Measurements from ENCODE around the gene NDC80. TPM values are rescaled to one million over a fixed set of nuclear protein-coding genes. Genes with fewer than 3 reads are reported as not detected.

NDC80 gene
- total and polyA plus RNA-seq, 4 donors, result 0.29 to 2.4 (median 1.6) TPM

DNA sequence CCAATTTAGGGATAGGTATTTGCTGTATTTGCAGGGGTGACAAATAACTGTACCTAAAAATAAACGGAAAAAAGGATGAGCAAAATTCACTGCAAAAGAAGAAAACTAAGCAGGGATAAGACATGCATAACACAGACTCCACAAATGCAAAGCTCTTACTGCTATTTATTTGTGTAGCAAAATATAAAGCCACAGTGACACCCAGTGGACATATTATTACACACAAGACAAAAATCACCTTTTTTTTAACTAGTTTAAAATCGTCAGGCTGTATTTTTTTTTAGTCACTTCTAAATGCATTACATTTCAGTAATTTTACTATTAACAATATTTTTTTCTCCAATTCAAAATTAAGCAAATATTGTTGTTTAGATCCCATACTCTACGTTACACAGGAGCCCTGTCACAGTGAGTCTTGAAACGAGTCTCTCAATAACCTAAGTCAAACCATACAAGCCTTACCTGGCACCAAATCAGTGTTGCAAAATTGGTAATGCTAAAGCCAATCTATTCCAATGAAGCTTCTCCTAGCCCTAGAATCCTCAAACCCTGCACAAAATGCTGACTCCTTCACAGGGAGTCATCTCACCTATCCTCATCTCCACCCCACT lies 23.8 kb upstream of the NDC80 start:
- Histone ChIP-seq H3K27ac (ENCODE audit: low read depth in 1 of 2, low read length in 2 of 2) (no peak overlapping the region), H3K36me3 (ENCODE audit: control insufficient read depth in 1 of 2, insufficient read depth in 2 of 2, low read length in 1 of 2) (no peaks in the 10 kb centered on the region), H3K27me3 (ENCODE audit: control insufficient read depth in 1 of 2, insufficient read depth in 2 of 2, low read length in 1 of 2) (no peaks in the 10 kb centered on the region), H3K4me3 (ENCODE audit: low read length in 2 of 2) (no peak overlapping the region), H3K4me1 (ENCODE audit: control insufficient read depth in 1 of 2, insufficient read depth in 2 of 2, low read length in 2 of 2) (no peaks in the 10 kb centered on the region), H3K9me3 (ENCODE audit: control insufficient read depth, low read length) (no peaks in the 10 kb centered on the region)
- ATAC-seq (ENCODE audit: low FRiP score) (no peak), DNase-seq (no peak)
- intact Hi-C loops (cut with DNase I), result loop anchor here (5.0 to 10.0 kb wide), 4 partner anchors 443 to 1683 kb away; no protein-coding TSS in a partner anchor
- WGBS, 2 donors, result 39 to 48% methylated on average over 4 of the region's 4 CpGs

DNA sequence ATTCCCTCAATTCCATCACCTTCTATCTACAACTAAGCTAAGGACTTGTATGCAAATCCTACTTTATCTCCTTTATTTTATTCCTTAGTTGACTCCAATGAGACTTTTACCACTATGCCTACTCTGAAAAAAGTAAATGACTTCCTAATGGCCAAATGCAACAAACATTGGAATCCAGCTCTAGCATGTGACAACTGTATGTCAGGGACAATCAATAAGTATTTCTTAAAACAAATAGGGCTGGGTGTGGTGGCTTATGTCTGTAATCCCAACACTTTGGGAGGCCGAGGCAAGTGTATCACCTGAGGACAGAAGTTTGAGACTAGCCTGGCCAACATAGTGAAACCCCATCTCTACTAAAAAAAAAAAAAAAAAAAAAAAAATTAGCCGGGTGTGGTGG lies 21.9 kb upstream of the NDC80 start:
- intact Hi-C loops (cut with DNase I), result loop anchor here (5.0 to 10.0 kb wide), 4 partner anchors 445 to 1685 kb away; no protein-coding TSS in a partner anchor
- no peaks in the 10 kb centered on the region for H3K27me3 ChIP-seq (ENCODE audit: control insufficient read depth in 1 of 2, insufficient read depth in 2 of 2, low read length in 1 of 2)
- H3K27ac ChIP-seq (ENCODE audit: low read depth in 1 of 2, low read length in 2 of 2), result no peak overlapping the region
- no peak for DNase-seq
- H3K4me1 ChIP-seq (ENCODE audit: control insufficient read depth in 1 of 2, insufficient read depth in 2 of 2, low read length in 2 of 2), result no peaks in the 10 kb centered on the region
- 88 to 98% methylated on average over 2 of the region's 2 CpGs for WGBS, 2 donors
- H3K9me3 ChIP-seq (ENCODE audit: control insufficient read depth, low read length), result no peaks in the 10 kb centered on the region
- ATAC-seq (ENCODE audit: low FRiP score), result no peak
- H3K4me3 ChIP-seq (ENCODE audit: low read length in 2 of 2), result no peak overlapping the region
- H3K36me3 ChIP-seq (ENCODE audit: control insufficient read depth in 1 of 2, insufficient read depth in 2 of 2, low read length in 1 of 2), result no peaks in the 10 kb centered on the region

DNA sequence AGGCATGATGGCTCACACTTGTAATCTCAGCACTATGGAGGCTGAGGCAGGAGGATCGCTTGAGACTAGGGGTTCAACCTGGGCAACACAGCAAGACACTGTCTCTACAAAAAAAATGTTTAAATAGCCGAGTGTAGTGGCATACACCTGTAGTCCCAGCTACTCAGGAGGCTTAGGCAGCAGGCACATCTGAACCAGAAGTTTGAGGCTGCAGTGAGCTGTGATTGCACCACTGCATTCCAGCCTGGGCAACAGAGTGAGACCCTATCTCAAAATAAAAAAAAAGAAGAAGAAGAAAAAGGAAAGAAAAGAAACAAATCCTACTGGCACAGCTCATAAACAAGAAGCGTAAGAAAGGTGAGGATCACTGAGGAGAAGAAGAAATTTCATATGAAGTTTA lies 19.9 kb upstream of the NDC80 start:
- no peaks in the 10 kb centered on the region for H3K27me3 ChIP-seq (ENCODE audit: control insufficient read depth in 1 of 2, insufficient read depth in 2 of 2, low read length in 1 of 2)
- 81 to 97% methylated on average over 3 of the region's 3 CpGs for WGBS, 2 donors
- no peak for ATAC-seq (ENCODE audit: low FRiP score)

DNA sequence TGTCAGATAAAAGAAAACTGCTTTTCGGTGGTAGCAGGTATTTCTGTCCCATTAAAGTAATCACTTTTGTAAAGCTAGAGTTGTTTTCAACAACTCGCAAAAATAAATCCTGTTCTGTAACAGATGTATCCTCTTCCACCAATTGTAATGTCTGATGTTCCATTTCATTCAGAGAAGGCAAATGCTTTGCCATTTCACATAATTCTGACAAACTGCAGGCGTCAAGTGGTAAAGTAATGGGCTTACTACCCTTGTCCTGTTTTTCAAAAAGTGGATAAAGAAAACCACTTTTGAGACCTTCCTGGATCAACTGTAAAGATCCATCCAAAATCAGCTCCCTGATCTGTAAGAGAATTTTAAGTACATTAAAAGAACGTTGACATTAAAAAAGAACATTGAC lies 16.7 kb upstream of the NDC80 start:
- 94 to 96% methylated on average over 4 of the region's 4 CpGs for WGBS, 2 donors
- intact Hi-C loops (cut with DNase I), result no loop called here
- Histone ChIP-seq H3K4me3 (ENCODE audit: low read length in 2 of 2) (no peak overlapping the region), H3K27me3 (ENCODE audit: control insufficient read depth in 1 of 2, insufficient read depth in 2 of 2, low read length in 1 of 2) (no peaks in the 10 kb centered on the region), H3K4me1 (ENCODE audit: control insufficient read depth in 1 of 2, insufficient read depth in 2 of 2, low read length in 2 of 2) (no peaks in the 10 kb centered on the region), H3K27ac (ENCODE audit: low read depth in 1 of 2, low read length in 2 of 2) (no peak overlapping the region), H3K36me3 (ENCODE audit: control insufficient read depth in 1 of 2, insufficient read depth in 2 of 2, low read length in 1 of 2) (no peaks in the 10 kb centered on the region), H3K9me3 (ENCODE audit: control insufficient read depth, low read length) (no peaks in the 10 kb centered on the region)
- no peak for ATAC-seq (ENCODE audit: low FRiP score)
- DNase-seq, result no peak

More for the DNA sequence above, 19.9 kb upstream of the NDC80 start:
- Histone ChIP-seq H3K27ac (ENCODE audit: low read depth in 1 of 2, low read length in 2 of 2) (no peak overlapping the region), H3K36me3 (ENCODE audit: control insufficient read depth in 1 of 2, insufficient read depth in 2 of 2, low read length in 1 of 2) (no peaks in the 10 kb centered on the region), H3K4me1 (ENCODE audit: control insufficient read depth in 1 of 2, insufficient read depth in 2 of 2, low read length in 2 of 2) (no peaks in the 10 kb centered on the region), H3K4me3 (ENCODE audit: low read length in 2 of 2) (no peak overlapping the region), H3K9me3 (ENCODE audit: control insufficient read depth, low read length) (no peaks in the 10 kb centered on the region)
- intact Hi-C loops (cut with DNase I), result no loop called here
- DNase-seq, result no peak

DNA sequence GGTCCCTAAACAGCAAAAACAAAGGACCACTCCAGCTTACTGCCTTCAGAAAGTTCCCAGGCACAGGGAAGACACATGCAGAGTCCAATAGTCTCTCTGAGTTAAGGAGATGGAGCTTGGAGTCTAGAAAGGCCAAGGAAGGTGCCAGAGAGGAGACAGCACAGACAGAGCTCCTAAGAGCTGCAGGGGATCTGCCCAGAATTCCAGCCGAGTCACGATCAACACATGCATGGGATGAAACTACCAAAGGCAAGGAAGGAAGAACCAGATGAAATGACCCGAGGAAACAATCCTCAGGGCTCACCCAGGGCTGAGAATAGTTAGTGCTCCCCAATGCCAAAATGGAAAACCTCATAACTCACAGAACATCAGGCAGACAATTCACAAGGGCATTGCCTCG lies 15.5 kb upstream of the NDC80 start:
- Histone ChIP-seq H3K9me3 (ENCODE audit: control insufficient read depth, low read length) (no peaks in the 10 kb centered on the region), H3K36me3 (ENCODE audit: control insufficient read depth in 1 of 2, insufficient read depth in 2 of 2, low read length in 1 of 2) (no peaks in the 10 kb centered on the region), H3K27ac (ENCODE audit: low read depth in 1 of 2, low read length in 2 of 2) (no peak overlapping the region), H3K4me3 (ENCODE audit: low read length in 2 of 2) (no peak overlapping the region), H3K27me3 (ENCODE audit: control insufficient read depth in 1 of 2, insufficient read depth in 2 of 2, low read length in 1 of 2) (no peaks in the 10 kb centered on the region), H3K4me1 (ENCODE audit: control insufficient read depth in 1 of 2, insufficient read depth in 2 of 2, low read length in 2 of 2) (no peaks in the 10 kb centered on the region)
- intact Hi-C loops (cut with DNase I), result no loop called here
- 75 to 84% methylated on average over 4 of the region's 4 CpGs for WGBS, 2 donors
- DNase-seq, result no peak
- ATAC-seq (ENCODE audit: low FRiP score), result no peak

DNA sequence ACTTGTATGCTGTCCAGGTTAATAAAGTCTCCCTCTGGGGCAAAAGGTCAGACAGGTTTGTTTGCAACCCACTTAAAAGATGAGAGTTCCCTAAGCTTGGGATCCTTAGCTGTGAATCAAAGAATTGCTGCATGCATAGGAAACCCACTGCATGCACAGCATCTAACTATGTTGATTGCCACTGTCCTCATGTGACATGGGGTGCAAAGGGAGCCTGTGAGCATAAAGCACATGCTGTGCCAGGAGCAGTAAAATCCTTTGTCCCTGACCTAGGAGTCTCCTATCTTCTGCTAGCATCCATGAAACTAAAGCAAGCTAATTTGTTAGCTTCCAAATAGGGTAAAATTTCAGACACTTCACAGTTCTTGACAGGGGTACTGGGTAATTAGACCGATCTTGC lies 13.8 kb upstream of the NDC80 start:
- DNase-seq (no peak), ATAC-seq (ENCODE audit: low FRiP score) (no peak)
- WGBS, 2 donors, result 50 to 65% methylated on average over 1 of the region's 1 CpG
- intact Hi-C loops (cut with DNase I), result no loop called here
- no peaks in the 10 kb centered on the region for H3K27me3 ChIP-seq (ENCODE audit: control insufficient read depth in 1 of 2, insufficient read depth in 2 of 2, low read length in 1 of 2)
- H3K27ac ChIP-seq (ENCODE audit: low read depth in 1 of 2, low read length in 2 of 2), result no peak overlapping the region
- no peaks in the 10 kb centered on the region for H3K4me1 ChIP-seq (ENCODE audit: control insufficient read depth in 1 of 2, insufficient read depth in 2 of 2, low read length in 2 of 2)
- H3K36me3 ChIP-seq (ENCODE audit: control insufficient read depth in 1 of 2, insufficient read depth in 2 of 2, low read length in 1 of 2), result no peaks in the 10 kb centered on the region
- H3K4me3 ChIP-seq (ENCODE audit: low read length in 2 of 2), result no peak overlapping the region
- no peaks in the 10 kb centered on the region for H3K9me3 ChIP-seq (ENCODE audit: control insufficient read depth, low read length)

DNA sequence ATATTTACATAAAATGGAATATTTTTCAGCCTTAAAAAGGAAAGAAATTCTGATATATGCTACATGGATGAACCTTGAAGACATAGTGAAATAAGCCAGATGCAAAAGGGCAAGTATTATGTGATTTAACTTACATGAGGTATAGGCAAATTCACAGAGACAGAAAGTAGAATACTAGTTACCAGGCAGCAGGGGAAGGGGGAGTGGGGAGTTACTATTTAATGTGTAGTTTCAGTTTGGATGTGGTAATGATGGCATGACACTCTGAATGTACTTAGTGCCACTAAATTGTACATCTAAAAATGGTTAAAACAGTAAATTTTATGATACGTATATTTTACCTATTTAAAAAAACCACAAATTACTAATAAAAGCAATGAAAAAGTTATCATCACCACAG lies 12.1 kb upstream of the NDC80 start:
- Histone ChIP-seq H3K4me1 (ENCODE audit: control insufficient read depth in 1 of 2, insufficient read depth in 2 of 2, low read length in 2 of 2) (no peaks in the 10 kb centered on the region), H3K27me3 (ENCODE audit: control insufficient read depth in 1 of 2, insufficient read depth in 2 of 2, low read length in 1 of 2) (no peaks in the 10 kb centered on the region), H3K36me3 (ENCODE audit: control insufficient read depth in 1 of 2, insufficient read depth in 2 of 2, low read length in 1 of 2) (no peaks in the 10 kb centered on the region), H3K27ac (ENCODE audit: low read depth in 1 of 2, low read length in 2 of 2) (no peak overlapping the region), H3K9me3 (ENCODE audit: control insufficient read depth, low read length) (no peaks in the 10 kb centered on the region), H3K4me3 (ENCODE audit: low read length in 2 of 2) (no peak overlapping the region)
- 94 to 96% methylated on average over 1 of the region's 1 CpG for WGBS, 2 donors
- DNase-seq (no peak), ATAC-seq (ENCODE audit: low FRiP score) (no peak)
- intact Hi-C loops (cut with DNase I), result no loop called here

DNA sequence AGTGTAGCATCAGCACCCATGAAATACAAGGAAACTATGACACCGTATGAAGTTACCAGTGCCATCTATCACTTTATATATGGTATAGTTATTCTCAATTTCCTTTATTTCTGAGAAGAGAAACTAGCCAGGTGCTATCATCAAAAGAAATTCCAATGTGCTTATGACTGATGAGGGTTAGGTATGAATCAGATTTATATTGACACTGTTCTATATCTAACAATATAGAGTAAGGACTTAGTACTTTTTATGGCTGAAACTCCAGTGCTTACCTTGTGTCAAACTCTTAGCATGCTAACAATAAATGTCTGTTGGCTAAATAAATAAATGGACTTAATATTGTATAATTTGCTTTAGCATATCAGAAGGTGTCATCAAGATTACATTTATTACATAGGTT lies 7.0 kb upstream of the NDC80 start:
- Histone ChIP-seq H3K27ac (ENCODE audit: low read depth in 1 of 2, low read length in 2 of 2) (no peak overlapping the region), H3K9me3 (ENCODE audit: control insufficient read depth, low read length) (no peaks in the 10 kb centered on the region), H3K4me3 (ENCODE audit: low read length in 2 of 2) (no peak overlapping the region), H3K4me1 (ENCODE audit: control insufficient read depth in 1 of 2, insufficient read depth in 2 of 2, low read length in 2 of 2) (no peaks in the 10 kb centered on the region), H3K27me3 (ENCODE audit: control insufficient read depth in 1 of 2, insufficient read depth in 2 of 2, low read length in 1 of 2) (no peaks in the 10 kb centered on the region), H3K36me3 (ENCODE audit: control insufficient read depth in 1 of 2, insufficient read depth in 2 of 2, low read length in 1 of 2) (no peaks in the 10 kb centered on the region)
- DNase-seq, result no peak
- 94 to 96% methylated on average over 1 of the region's 1 CpG for WGBS, 2 donors
- intact Hi-C loops (cut with DNase I), result no loop called here
- ATAC-seq (ENCODE audit: low FRiP score), result no peak

DNA sequence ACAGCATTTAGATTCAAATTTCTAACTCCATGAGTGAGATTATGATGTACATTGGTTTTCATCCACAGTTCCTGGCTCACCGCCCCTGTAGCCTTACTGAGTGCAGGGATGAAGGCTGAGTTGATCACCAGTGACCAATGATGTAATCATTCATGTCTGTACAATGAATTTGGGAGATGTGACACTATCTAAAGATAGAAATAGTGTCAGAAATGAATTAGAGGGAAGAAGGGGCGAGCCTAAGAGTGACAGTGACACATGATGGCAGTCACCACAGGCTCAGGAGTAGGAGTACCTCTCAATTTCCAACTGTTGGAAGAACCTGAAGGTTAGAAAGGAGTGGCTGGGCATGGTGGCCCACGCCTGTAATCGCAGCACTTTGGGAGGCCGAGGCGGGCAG lies 3.2 kb upstream of the NDC80 start:
- Histone ChIP-seq H3K4me3 (ENCODE audit: low read length in 2 of 2) (no peak overlapping the region), H3K9me3 (ENCODE audit: control insufficient read depth, low read length) (no peaks in the 10 kb centered on the region), H3K36me3 (ENCODE audit: control insufficient read depth in 1 of 2, insufficient read depth in 2 of 2, low read length in 1 of 2) (no peaks in the 10 kb centered on the region), H3K27me3 (ENCODE audit: control insufficient read depth in 1 of 2, insufficient read depth in 2 of 2, low read length in 1 of 2) (no peaks in the 10 kb centered on the region), H3K27ac (ENCODE audit: low read depth in 1 of 2, low read length in 2 of 2) (no peak overlapping the region), H3K4me1 (ENCODE audit: control insufficient read depth in 1 of 2, insufficient read depth in 2 of 2, low read length in 2 of 2) (peaks cover 0 to 3% of the 10 kb centered on the region in 2 donors)
- ATAC-seq (ENCODE audit: low FRiP score), result no peak
- intact Hi-C loops (cut with DNase I), result no loop called here
- 81 to 83% methylated on average over 6 of the region's 6 CpGs for WGBS, 2 donors
- DNase-seq, result no peak

All from aorta (tissue), 5 donors.